ENCODE results near the gene SPDYE2B.
"Not testable (repeated sequence)": the region's sequence is repeated elsewhere in the genome, so short reads cannot be mapped to it uniquely, and the experiment has no call there.

DNA sequence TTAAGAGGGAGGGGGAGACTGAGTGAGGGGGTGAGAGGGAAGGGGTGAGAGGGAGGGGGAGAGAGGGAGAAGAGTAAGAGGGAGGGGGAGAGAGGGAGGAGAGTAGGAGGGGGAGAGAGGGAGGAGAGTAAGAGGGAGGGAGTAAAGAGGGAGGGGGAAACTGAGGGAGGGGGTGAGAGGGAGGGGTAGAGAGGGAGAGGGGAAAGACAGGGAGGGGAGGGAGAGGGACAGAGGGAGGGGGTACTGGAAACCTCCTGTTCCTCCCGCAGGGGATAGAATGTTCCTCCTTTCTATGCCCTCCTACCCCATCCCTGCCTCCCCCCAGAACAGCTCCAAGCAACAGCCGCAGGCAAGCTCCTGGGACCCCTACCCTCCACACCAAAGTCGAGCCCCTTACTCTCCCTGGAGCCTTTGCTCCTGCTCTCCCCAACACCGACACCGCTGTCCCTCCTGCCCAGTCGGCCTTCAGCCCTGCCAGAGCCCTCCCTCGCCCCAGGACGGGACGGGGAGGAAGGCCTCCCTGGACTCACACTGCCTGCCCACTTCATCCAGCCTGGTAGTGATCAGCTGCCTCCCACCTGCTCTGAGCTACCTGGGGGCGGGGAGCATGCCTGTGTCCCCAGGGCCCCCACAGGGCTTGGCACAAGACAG lies 38.3 kb upstream of the SPDYE2B start:
- TF ChIP-seq POLR2A (IDR thresholded peaks at IDR 0.05) = not testable (repeated sequence)
- TF ChIP-seq, protein P1, sequence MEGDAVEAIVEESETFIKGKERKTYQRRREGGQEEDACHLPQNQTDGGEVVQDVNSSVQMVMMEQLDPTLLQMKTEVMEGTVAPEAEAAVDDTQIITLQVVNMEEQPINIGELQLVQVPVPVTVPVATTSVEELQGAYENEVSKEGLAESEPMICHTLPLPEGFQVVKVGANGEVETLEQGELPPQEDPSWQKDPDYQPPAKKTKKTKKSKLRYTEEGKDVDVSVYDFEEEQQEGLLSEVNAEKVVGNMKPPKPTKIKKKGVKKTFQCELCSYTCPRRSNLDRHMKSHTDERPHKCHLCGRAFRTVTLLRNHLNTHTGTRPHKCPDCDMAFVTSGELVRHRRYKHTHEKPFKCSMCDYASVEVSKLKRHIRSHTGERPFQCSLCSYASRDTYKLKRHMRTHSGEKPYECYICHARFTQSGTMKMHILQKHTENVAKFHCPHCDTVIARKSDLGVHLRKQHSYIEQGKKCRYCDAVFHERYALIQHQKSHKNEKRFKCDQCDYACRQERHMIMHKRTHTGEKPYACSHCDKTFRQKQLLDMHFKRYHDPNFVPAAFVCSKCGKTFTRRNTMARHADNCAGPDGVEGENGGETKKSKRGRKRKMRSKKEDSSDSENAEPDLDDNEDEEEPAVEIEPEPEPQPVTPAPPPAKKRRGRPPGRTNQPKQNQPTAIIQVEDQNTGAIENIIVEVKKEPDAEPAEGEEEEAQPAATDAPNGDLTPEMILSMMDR (IDR thresholded peaks at IDR 0.05) = not testable (repeated sequence)

All from breast epithelium (tissue), 3 donors.